HCT116 (cell line): ENCODE results near the gene ARMC10.

ENCODE experiments used
- CEBPB ChIP-seq: IDR thresholded peaks from 2 replicates; pipeline ENCODE4 v1.6.1; 2012; ENCODE audit warnings: low read depth
- CTCF ChIP-seq, 3 experiments: fragments of 200-600 bp in 1 of 3; sonication (generic) in 1 of 3; IDR thresholded peaks in 2 of 3; conservative IDR thresholded peaks in 1 of 3; 2 replicates each; pipeline ENCODE4 v1.5.1; 2012 to 2017; ENCODE audit warnings: low read depth in 2 of 3, low read length in 2 of 3, antibody characterized with exemption in 1 of 3, borderline replicate concordance in 1 of 3, control low read depth in 1 of 3, mild to moderate bottlenecking in 1 of 3, mixed read lengths in 1 of 3, mixed run types in 1 of 3, moderate library complexity in 1 of 3; ENCODE audit not compliant: insufficient read depth in 1 of 3
- EGR1 ChIP-seq: IDR thresholded peaks from 2 replicates; pipeline ENCODE4 v1.6.1; 2012; ENCODE audit warnings: low read depth
- EZH2 ChIP-seq: fragments of 200-600 bp; sonication (generic); IDR thresholded peaks from 2 replicates; pipeline ENCODE4 v1.6.1; 2017; ENCODE audit warnings: antibody characterized with exemption, mixed run types
- POLR2A ChIP-seq: IDR thresholded peaks from 2 replicates; pipeline ENCODE4 v1.7.0; 2011; ENCODE audit warnings: borderline replicate concordance; ENCODE audit not compliant: insufficient read depth, insufficient read length; ENCODE audit errors: extremely low read depth
- POLR2AphosphoS5 ChIP-seq: IDR thresholded peaks from 2 replicates; pipeline ENCODE4 v1.6.1; 2011; ENCODE audit warnings: mild to moderate bottlenecking, low read depth, low read length, moderate library complexity
- RAD21 ChIP-seq: IDR thresholded peaks from 2 replicates; pipeline ENCODE4 v1.6.1; 2012; ENCODE audit warnings: low read depth, mild to moderate bottlenecking
- REST ChIP-seq: IDR thresholded peaks from 2 replicates; pipeline ENCODE4 v1.6.1; 2012; ENCODE audit warnings: low read depth
- SP1 ChIP-seq: IDR thresholded peaks from 2 replicates; pipeline ENCODE4 v1.6.1; 2012; ENCODE audit warnings: low read depth
- SRF ChIP-seq: IDR thresholded peaks from 2 replicates; pipeline ENCODE4 v1.6.1; 2012; ENCODE audit warnings: low read depth
- YY1 ChIP-seq: IDR thresholded peaks from 2 replicates; pipeline ENCODE4 v1.6.1; 2011; ENCODE audit warnings: low read length, low read depth, moderate library complexity, mild to moderate bottlenecking; ENCODE audit not compliant: insufficient replicate concordance; ENCODE audit errors: extremely low read depth
- ZFX ChIP-seq: fragments of 450-650 bp; IDR thresholded peaks from 2 replicates; pipeline ENCODE4 v1.6.1; 2017

- TF ChIP-seq POLR2A (no peak), SRF (no peak), CTCF (IDR thresholded peaks at IDR 0.05 in 2 of 3, conservative IDR thresholded peaks at IDR 0.05 in 1 of 3; ENCODE audit: borderline replicate concordance in 1 of 3, insufficient read depth in 1 of 3, low read depth in 2 of 3, low read length in 2 of 3) (no peak), CEBPB (no peak), POLR2AphosphoS5 (no peak), RAD21 (no peak), YY1 (no peak), REST (no peak), EGR1 (no peak), SP1 (no peak), EZH2 (no peak), ZFX (no peak)
Measured at GRCh38 chr7:103048833-103049232, 26.1 kb upstream of the ARMC10 start.
